ENCODE data around the gene PRPF19. TPM values are rescaled to one million over a fixed set of nuclear protein-coding genes. Genes with fewer than 3 reads are reported as not detected.

The PRPF19 gene
- total RNA-seq, 1 experiment from 2014 or later: 115 TPM

- no peaks in the 10 kb centered on the region for H3K4me1 Mint-ChIP-seq (ENCODE audit: insufficient read depth, unreplicated experiment)
- ChIA-PET POLR2A (no interaction called here), CTCF (interaction anchor here (0.6 to 2.0 kb wide), 7 partner anchors 20 to 262 kb away, joined by 3 to 8 read pairs (median 4); no protein-coding TSS in a partner anchor)
- H3K4me3 Mint-ChIP-seq (ENCODE audit: unreplicated experiment): no peak within 1 kb of the TSS
- no TSS peak for BruUV-seq (replicated peaks)
- peaks cover 29% of the 10 kb centered on the region for H3K27me3 Mint-ChIP-seq (ENCODE audit: insufficient read depth, unreplicated experiment)
- no peak for DNase-seq (ENCODE audit: unreplicated experiment)
- no peaks in the 10 kb centered on the region for H3K9me3 Mint-ChIP-seq (ENCODE audit: unreplicated experiment)
- H3K36me3 Mint-ChIP-seq (ENCODE audit: insufficient read depth, unreplicated experiment): no peaks in the 10 kb centered on the region
- intact Hi-C loops (cut with micrococcal nuclease): no loop called here
- no peak for TF ChIP-seq CTCF (IDR thresholded peaks at IDR 0.05; ENCODE audit: unreplicated experiment)
- no peak within 1 kb of the TSS for H3K27ac Mint-ChIP-seq (ENCODE audit: low read depth, unreplicated experiment)
Observed at GRCh38 chr11:60866911-60867870, 39.2 kb downstream of the PRPF19 start, which contains the start of gene ZP1. Gene ZP1 (plus strand): TSS chr11:60867542. CDS start chr11:60867562, 20 bp downstream.

DNA sequence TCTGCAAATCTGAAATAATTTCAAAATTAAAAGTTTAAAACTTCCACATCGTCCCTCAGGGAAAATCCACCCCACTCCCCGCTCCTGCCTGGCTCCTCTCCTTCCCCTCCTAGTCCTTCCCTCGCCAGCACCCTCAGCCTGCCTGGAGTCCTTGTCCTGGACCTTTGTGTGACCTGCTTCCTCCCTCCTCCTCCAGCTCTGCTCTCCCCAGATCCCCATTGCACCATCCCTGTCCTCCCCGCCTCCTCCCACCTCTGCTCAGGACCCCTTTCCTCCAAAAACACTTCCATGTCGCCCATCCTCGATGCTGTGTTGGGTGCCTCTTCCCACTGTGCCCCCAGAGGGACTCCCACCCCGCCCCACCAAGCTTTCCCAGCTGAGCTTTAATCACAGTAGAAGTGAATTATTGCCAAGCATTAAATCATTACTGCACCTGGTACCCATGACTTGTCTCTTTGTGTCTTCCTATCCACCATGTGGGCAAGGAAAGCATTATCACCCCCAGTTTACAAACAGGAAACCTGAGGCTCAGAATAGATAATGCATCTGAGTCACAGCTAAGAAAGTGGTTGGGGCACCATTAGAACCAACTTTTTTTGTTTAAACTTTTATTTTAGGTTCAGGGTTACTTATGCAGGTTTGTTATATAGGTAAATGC is 41.4 kb downstream of the PRPF19 start:
- DNase-seq (ENCODE audit: unreplicated experiment): no peak
- POLR2A ChIA-PET: interaction anchor here (0.7 kb wide), 1 partner anchor 36 kb away, joined by 3 read pairs; no protein-coding TSS in a partner anchor
- Mint-ChIP-seq H3K4me3 (ENCODE audit: unreplicated experiment) (no peak overlapping the region), H3K9me3 (ENCODE audit: unreplicated experiment) (no peaks in the 10 kb centered on the region), H3K36me3 (ENCODE audit: insufficient read depth, unreplicated experiment) (no peaks in the 10 kb centered on the region), H3K4me1 (ENCODE audit: insufficient read depth, unreplicated experiment) (no peaks in the 10 kb centered on the region), H3K27ac (ENCODE audit: low read depth, unreplicated experiment) (no peak overlapping the region), H3K27me3 (ENCODE audit: insufficient read depth, unreplicated experiment) (peaks cover 32% of the 10 kb centered on the region)
- no TSS peak for BruUV-seq (replicated peaks)
- intact Hi-C loops (cut with micrococcal nuclease): no loop called here
- no peak for TF ChIP-seq CTCF (IDR thresholded peaks at IDR 0.05; ENCODE audit: unreplicated experiment)
- CTCF ChIA-PET: interaction anchor here (0.7 kb wide), 2 partner anchors 848 to 1012 kb away, joined by 3 to 4 read pairs; no protein-coding TSS in a partner anchor

DNA sequence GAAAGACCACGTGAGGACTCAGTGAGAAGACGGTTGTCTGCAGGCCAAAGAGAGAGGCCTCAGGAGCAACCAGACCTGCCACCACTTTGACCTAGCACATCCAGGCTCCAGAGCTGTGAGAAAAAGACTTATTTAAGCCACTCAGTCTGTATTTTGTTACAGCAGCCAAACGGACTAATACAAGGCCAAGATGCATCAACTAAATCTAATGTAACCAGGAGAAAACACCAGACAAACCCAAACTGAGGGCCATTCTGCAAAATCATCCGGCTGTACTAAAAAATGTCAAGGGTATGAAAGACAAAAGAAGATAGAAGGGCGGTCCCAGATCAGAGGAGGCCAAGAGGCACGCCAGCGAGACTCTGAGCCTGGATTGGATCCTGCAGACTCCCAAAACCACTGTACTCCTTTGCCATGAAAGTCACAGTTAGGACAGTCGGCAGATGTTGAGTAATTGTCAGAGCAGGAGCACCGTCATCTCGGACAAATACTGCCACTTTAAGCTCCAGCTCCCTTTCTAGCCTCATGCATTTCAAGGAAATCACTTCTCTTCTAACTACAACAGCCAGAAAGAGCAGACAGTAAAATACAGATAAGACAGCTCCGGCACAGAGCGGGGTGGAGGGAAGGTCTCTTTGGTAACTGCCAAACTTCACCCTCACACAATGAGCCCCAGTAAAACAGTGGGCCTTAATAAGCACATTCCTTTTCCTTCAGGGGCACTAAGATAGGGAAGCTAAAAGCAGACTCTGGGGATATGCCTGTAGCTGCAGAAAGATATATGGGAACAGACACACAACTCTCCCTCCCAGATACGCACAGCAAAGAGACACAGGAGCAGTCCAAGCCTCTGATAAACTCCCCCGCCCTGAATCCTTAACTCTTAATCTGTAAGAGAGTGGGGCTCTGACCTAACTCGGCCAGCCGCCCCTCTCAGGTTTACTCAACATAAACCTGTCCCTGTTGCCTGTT is 42.5 kb downstream of the PRPF19 start:
- ChIA-PET CTCF (no interaction called here), POLR2A (interaction anchor here (0.7 kb wide), 1 partner anchor 35 kb away, joined by 3 read pairs; no protein-coding TSS in a partner anchor)
- no peaks in the 10 kb centered on the region for H3K36me3 Mint-ChIP-seq (ENCODE audit: insufficient read depth, unreplicated experiment)
- H3K27ac Mint-ChIP-seq (ENCODE audit: low read depth, unreplicated experiment): no peak overlapping the region
- H3K4me3 Mint-ChIP-seq (ENCODE audit: unreplicated experiment): no peak overlapping the region
- H3K9me3 Mint-ChIP-seq (ENCODE audit: unreplicated experiment): no peaks in the 10 kb centered on the region
- no TSS peak for BruUV-seq (replicated peaks)
- intact Hi-C loops (cut with micrococcal nuclease): no loop called here
- no peak for TF ChIP-seq CTCF (IDR thresholded peaks at IDR 0.05; ENCODE audit: unreplicated experiment)
- DNase-seq (ENCODE audit: unreplicated experiment): no peak
- H3K4me1 Mint-ChIP-seq (ENCODE audit: insufficient read depth, unreplicated experiment): no peaks in the 10 kb centered on the region
- H3K27me3 Mint-ChIP-seq (ENCODE audit: insufficient read depth, unreplicated experiment): peaks cover 32% of the 10 kb centered on the region
